WTC11 (cell line): ENCODE measurements around the gene MAML3. TPM values are rescaled to one million over a fixed set of nuclear protein-coding genes. Genes with fewer than 3 reads are reported as not detected.
A peak's percentile ranks its signal among the peaks of the same experiment; 100 is the strongest.

ENCODE experiments used
- ATAC-seq: fragments of 200-7000 bp; cut with Tn5 transposase; 2 replicates; pipeline ENCODE4 v1.10.0; 2021; ENCODE audit warnings: mild to moderate bottlenecking, moderate library complexity
- CTCF ChIA-PET: fragments of 300-600 bp; sonication (Branson Sonifier 250); formaldehyde crosslinking; loops from one replicate; lab custom pipeline; 2021; ENCODE audit warnings: antibody characterized with exemption; lab: Charles Lee
- POLR2A ChIA-PET: fragments of 350-600 bp; sonication (Branson Sonifier 250); formaldehyde crosslinking; loops from one replicate; lab custom pipeline; 2021; ENCODE audit warnings: antibody characterized with exemption; lab: Charles Lee
- DNase-seq: peaks from one replicate; pipeline ENCODE4 v3.0.0; 2021; ENCODE audit warnings: low spot score
- H3K27ac Mint-ChIP-seq: 2 replicates; pipeline ENCODE4 v1.8.0; 2021; ENCODE audit warnings: mixed read lengths
- H3K27me3 Mint-ChIP-seq: 2 replicates; pipeline ENCODE4 v1.8.0; 2021; ENCODE audit warnings: low read depth, mild to moderate bottlenecking, moderate library complexity, mixed read lengths
- H3K36me3 Mint-ChIP-seq: 2 replicates; pipeline ENCODE4 v1.8.0; 2021; ENCODE audit warnings: mixed read lengths
- H3K4me1 Mint-ChIP-seq: 2 replicates; pipeline ENCODE4 v1.8.0; 2022; ENCODE audit warnings: mixed read lengths
- H3K4me3 Mint-ChIP-seq: 2 replicates; pipeline ENCODE4 v1.8.0; 2021; ENCODE audit warnings: mild to moderate bottlenecking, moderate library complexity, mixed read lengths
- H3K9me3 Mint-ChIP-seq: 2 replicates; pipeline ENCODE4 v1.8.0; 2021; ENCODE audit warnings: mixed read lengths
- ELF4 ChIP-seq: sonication (generic); formaldehyde crosslinking; IDR thresholded peaks from 2 replicates; pipeline ENCODE4 v1.8.1; 2022; ENCODE audit warnings: low read depth, mild to moderate bottlenecking, moderate library complexity, missing genetic modification reagents
- ETV6 ChIP-seq: sonication (generic); formaldehyde crosslinking; IDR thresholded peaks from 2 replicates; pipeline ENCODE4 v1.8.1; 2022; ENCODE audit warnings: mild to moderate bottlenecking, missing genetic modification reagents
- FOXK1 ChIP-seq: sonication (generic); formaldehyde crosslinking; IDR thresholded peaks from 2 replicates; pipeline ENCODE4 v1.8.0; 2022; ENCODE audit warnings: mild to moderate bottlenecking, moderate library complexity, missing genetic modification reagents
- KAT7 ChIP-seq: sonication (generic); formaldehyde crosslinking; IDR thresholded peaks from 2 replicates; pipeline ENCODE4 v1.8.1; 2023; ENCODE audit warnings: missing genetic modification reagents, mild to moderate bottlenecking, borderline replicate concordance
- NFYB ChIP-seq: sonication (generic); formaldehyde crosslinking; conservative IDR thresholded peaks from 2 replicates; pipeline ENCODE4 v1.8.0; 2022; ENCODE audit warnings: low read depth, missing genetic modification reagents
- NR1H2 ChIP-seq: sonication (generic); formaldehyde crosslinking; IDR thresholded peaks from 2 replicates; pipeline ENCODE4 v1.9.0; 2021; ENCODE audit warnings: mild to moderate bottlenecking, moderate library complexity, missing genetic modification reagents
- TCF7 ChIP-seq: sonication (generic); formaldehyde crosslinking; IDR thresholded peaks from 2 replicates; pipeline ENCODE4 v1.8.0; 2022; ENCODE audit warnings: mild to moderate bottlenecking, low read depth, missing genetic modification reagents, moderate library complexity
- TEAD1 ChIP-seq: sonication (generic); formaldehyde crosslinking; IDR thresholded peaks from 2 replicates; pipeline ENCODE4 v1.8.0; 2022; ENCODE audit warnings: mild to moderate bottlenecking, missing genetic modification reagents
- ZBTB21 ChIP-seq: sonication (generic); formaldehyde crosslinking; IDR thresholded peaks from 2 replicates; pipeline ENCODE4 v1.8.1; 2023; ENCODE audit warnings: mild to moderate bottlenecking, missing genetic modification reagents, borderline replicate concordance
- ZNF121 ChIP-seq: sonication (generic); formaldehyde crosslinking; IDR thresholded peaks from 2 replicates; pipeline ENCODE4 v1.8.0; 2023; ENCODE audit warnings: missing genetic modification reagents
- ZNF396 ChIP-seq: fragments of 250-450 bp; sonication (Bioruptor Pico); IDR thresholded peaks from 2 replicates; pipeline ENCODE4 v1.8.0; 2021; ENCODE audit warnings: mild to moderate bottlenecking, moderate library complexity, borderline replicate concordance
- ZNF423 ChIP-seq: fragments of 250-450 bp; sonication (Bioruptor Pico); IDR thresholded peaks from 2 replicates; pipeline ENCODE4 v2.1.2; 2022; ENCODE audit warnings: mild to moderate bottlenecking, moderate library complexity
- total RNA-seq: library from RNA; stranded (reverse); gene quantifications from 3 replicates; pipeline ENCODE4 v1.2.3, GENCODE V29; 2021
- TF ChIP-seq, protein P1 (sequence below): sonication (generic); formaldehyde crosslinking; IDR thresholded peaks from 2 replicates; pipeline ENCODE4 v1.8.0; 2023; ENCODE audit warnings: missing genetic modification reagents, mild to moderate bottlenecking, borderline replicate concordance
- TF ChIP-seq, protein P2 (sequence below): sonication (generic); formaldehyde crosslinking; IDR thresholded peaks from 2 replicates; pipeline ENCODE4 v1.8.0; 2022; ENCODE audit warnings: mild to moderate bottlenecking, missing genetic modification reagents
- TF ChIP-seq, protein P3 (sequence below): sonication (generic); formaldehyde crosslinking; IDR thresholded peaks from 2 replicates; pipeline ENCODE4 v1.8.1; 2023; ENCODE audit warnings: mild to moderate bottlenecking, missing genetic modification reagents, borderline replicate concordance
- TF ChIP-seq, protein P4 (sequence below): sonication (generic); formaldehyde crosslinking; IDR thresholded peaks from 2 replicates; pipeline ENCODE4 v1.8.1; 2023; ENCODE audit warnings: mild to moderate bottlenecking, missing genetic modification reagents, moderate library complexity
- TF ChIP-seq, protein P5 (sequence below): sonication (generic); formaldehyde crosslinking; IDR thresholded peaks from 2 replicates; pipeline ENCODE4 v1.8.1; 2023; ENCODE audit warnings: mild to moderate bottlenecking, missing genetic modification reagents, moderate library complexity

MAML3 gene
- total RNA-seq, 1 experiment from 2014 or later, result 7.4 TPM

DNA sequence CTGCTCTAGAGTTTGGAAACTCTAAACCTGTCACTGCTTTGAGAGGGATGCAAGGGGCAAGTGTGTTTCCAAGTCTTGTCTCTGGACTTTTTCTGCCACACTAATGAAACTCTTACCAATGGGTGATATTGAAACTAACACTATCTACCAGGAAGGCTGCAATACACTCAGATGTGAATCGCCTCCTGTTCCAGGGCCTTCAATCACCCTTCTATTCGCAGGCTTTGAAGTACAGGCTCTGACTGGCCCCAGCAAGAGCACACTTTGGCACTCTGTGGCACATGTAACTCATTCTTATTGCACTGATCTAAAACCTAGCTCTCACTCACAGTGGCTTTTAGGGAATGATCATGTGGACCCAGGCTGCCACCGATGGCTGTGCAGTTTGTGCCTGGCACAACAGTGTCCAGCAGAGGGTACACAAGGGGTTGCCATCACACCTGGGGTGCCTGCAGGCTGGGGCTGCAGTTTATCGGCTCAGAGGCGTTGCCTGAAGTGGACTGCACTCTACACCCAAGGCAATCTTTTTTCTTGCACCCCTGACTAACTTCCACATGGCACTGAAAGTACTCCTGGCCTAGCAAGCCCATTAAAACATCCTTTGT, 277.5 kb downstream of the MAML3 start:
- Mint-ChIP-seq H3K27me3 (no peaks in the 10 kb centered on the region), H3K27ac (peak overlapping the region; percentile 14; the same call in 1 of the 2 replicates), H3K4me1 (peaks cover 39% of the 10 kb centered on the region), H3K4me3 (no peak overlapping the region), H3K9me3 (peaks cover 9% of the 10 kb centered on the region), H3K36me3 (peaks cover 15% of the 10 kb centered on the region)
- ATAC-seq (no peak), DNase-seq (no peak)
- TF ChIP-seq TCF7, result no peak
- no peak for TF ChIP-seq TEAD1 (CRISPR knock-in tag)
- no peak for TF ChIP-seq ZNF121 (CRISPR knock-in tag)
- TF ChIP-seq ZNF423 (CRISPR knock-in tag), result no peak
- no peak for TF ChIP-seq NFYB (CRISPR knock-in tag)
- TF ChIP-seq ZNF396 (CRISPR knock-in tag), result no peak
- no peak for TF ChIP-seq ELF4 (CRISPR knock-in tag)
- TF ChIP-seq, protein P1, sequence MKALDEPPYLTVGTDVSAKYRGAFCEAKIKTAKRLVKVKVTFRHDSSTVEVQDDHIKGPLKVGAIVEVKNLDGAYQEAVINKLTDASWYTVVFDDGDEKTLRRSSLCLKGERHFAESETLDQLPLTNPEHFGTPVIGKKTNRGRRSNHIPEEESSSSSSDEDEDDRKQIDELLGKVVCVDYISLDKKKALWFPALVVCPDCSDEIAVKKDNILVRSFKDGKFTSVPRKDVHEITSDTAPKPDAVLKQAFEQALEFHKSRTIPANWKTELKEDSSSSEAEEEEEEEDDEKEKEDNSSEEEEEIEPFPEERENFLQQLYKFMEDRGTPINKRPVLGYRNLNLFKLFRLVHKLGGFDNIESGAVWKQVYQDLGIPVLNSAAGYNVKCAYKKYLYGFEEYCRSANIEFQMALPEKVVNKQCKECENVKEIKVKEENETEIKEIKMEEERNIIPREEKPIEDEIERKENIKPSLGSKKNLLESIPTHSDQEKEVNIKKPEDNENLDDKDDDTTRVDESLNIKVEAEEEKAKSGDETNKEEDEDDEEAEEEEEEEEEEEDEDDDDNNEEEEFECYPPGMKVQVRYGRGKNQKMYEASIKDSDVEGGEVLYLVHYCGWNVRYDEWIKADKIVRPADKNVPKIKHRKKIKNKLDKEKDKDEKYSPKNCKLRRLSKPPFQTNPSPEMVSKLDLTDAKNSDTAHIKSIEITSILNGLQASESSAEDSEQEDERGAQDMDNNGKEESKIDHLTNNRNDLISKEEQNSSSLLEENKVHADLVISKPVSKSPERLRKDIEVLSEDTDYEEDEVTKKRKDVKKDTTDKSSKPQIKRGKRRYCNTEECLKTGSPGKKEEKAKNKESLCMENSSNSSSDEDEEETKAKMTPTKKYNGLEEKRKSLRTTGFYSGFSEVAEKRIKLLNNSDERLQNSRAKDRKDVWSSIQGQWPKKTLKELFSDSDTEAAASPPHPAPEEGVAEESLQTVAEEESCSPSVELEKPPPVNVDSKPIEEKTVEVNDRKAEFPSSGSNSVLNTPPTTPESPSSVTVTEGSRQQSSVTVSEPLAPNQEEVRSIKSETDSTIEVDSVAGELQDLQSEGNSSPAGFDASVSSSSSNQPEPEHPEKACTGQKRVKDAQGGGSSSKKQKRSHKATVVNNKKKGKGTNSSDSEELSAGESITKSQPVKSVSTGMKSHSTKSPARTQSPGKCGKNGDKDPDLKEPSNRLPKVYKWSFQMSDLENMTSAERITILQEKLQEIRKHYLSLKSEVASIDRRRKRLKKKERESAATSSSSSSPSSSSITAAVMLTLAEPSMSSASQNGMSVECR (CRISPR knock-in tag), result no peak
- no peak for TF ChIP-seq KAT7 (CRISPR knock-in tag)
- POLR2A ChIA-PET, result no interaction called here
- CTCF ChIA-PET, result interaction anchor here (1.0 kb wide), 1 partner anchor 23 kb away, joined by 4 read pairs; no protein-coding TSS in a partner anchor

DNA sequence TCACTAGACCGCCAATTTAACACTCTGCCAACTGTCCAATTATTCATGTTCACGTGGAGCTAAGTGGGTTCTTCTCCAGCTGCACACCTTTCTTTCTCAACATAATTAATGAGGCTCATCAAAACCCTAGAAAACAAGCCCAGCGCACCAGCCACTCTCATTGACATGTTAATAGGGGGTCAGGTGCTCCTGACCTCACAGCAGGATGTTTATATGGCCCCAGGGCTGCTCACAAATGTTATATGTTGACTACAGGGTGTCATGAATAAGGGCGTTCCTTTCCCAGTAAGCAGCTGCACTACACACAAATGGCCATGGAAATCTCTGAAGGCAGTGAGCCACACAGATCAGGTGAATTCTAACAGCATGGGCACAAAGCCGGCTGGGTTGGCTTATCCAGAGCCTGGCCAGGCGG, 278.6 kb downstream of the MAML3 start:
- H3K9me3 Mint-ChIP-seq, result peaks cover 9% of the 10 kb centered on the region
- H3K4me1 Mint-ChIP-seq, result peaks cover 39% of the 10 kb centered on the region
- ATAC-seq (peak; percentile 92), DNase-seq (peak; percentile 65)
- TF ChIP-seq, protein P2, sequence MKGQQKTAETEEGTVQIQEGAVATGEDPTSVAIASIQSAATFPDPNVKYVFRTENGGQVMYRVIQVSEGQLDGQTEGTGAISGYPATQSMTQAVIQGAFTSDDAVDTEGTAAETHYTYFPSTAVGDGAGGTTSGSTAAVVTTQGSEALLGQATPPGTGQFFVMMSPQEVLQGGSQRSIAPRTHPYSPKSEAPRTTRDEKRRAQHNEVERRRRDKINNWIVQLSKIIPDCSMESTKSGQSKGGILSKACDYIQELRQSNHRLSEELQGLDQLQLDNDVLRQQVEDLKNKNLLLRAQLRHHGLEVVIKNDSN, result peak; percentile 26; the same call in 1 of the 2 replicates
- TF ChIP-seq, protein P3, sequence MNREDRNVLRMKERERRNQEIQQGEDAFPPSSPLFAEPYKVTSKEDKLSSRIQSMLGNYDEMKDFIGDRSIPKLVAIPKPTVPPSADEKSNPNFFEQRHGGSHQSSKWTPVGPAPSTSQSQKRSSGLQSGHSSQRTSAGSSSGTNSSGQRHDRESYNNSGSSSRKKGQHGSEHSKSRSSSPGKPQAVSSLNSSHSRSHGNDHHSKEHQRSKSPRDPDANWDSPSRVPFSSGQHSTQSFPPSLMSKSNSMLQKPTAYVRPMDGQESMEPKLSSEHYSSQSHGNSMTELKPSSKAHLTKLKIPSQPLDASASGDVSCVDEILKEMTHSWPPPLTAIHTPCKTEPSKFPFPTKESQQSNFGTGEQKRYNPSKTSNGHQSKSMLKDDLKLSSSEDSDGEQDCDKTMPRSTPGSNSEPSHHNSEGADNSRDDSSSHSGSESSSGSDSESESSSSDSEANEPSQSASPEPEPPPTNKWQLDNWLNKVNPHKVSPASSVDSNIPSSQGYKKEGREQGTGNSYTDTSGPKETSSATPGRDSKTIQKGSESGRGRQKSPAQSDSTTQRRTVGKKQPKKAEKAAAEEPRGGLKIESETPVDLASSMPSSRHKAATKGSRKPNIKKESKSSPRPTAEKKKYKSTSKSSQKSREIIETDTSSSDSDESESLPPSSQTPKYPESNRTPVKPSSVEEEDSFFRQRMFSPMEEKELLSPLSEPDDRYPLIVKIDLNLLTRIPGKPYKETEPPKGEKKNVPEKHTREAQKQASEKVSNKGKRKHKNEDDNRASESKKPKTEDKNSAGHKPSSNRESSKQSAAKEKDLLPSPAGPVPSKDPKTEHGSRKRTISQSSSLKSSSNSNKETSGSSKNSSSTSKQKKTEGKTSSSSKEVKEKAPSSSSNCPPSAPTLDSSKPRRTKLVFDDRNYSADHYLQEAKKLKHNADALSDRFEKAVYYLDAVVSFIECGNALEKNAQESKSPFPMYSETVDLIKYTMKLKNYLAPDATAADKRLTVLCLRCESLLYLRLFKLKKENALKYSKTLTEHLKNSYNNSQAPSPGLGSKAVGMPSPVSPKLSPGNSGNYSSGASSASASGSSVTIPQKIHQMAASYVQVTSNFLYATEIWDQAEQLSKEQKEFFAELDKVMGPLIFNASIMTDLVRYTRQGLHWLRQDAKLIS (CRISPR knock-in tag), result 0 out of 2 replicates have a peak, but pooled peaks have one; percentile 27
- TF ChIP-seq FOXK1 (CRISPR knock-in tag) (peak; percentile 61; the same call in 1 of the 2 replicates), ZNF423 (CRISPR knock-in tag) (peak; percentile 4; the same call in 1 of the 2 replicates), ETV6 (no peak), NR1H2 (CRISPR knock-in tag) (no peak), ZBTB21 (peak; percentile 61; the same call in 1 of the 2 replicates)
- TF ChIP-seq, protein P4, sequence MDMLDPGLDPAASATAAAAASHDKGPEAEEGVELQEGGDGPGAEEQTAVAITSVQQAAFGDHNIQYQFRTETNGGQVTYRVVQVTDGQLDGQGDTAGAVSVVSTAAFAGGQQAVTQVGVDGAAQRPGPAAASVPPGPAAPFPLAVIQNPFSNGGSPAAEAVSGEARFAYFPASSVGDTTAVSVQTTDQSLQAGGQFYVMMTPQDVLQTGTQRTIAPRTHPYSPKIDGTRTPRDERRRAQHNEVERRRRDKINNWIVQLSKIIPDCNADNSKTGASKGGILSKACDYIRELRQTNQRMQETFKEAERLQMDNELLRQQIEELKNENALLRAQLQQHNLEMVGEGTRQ, result peak; percentile 68
- TF ChIP-seq, protein P5, sequence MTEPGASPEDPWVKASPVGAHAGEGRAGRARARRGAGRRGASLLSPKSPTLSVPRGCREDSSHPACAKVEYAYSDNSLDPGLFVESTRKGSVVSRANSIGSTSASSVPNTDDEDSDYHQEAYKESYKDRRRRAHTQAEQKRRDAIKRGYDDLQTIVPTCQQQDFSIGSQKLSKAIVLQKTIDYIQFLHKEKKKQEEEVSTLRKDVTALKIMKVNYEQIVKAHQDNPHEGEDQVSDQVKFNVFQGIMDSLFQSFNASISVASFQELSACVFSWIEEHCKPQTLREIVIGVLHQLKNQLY (CRISPR knock-in tag), result no peak
- H3K27ac Mint-ChIP-seq, result peak overlapping the region; percentile 98
- no peaks in the 10 kb centered on the region for H3K27me3 Mint-ChIP-seq
- POLR2A ChIA-PET, result interaction anchor here (0.5 to 0.7 kb wide), 2 partner anchors 163 to 1303 kb away, joined by 3 read pairs; no protein-coding TSS in a partner anchor
- CTCF ChIA-PET, result interaction anchor here (0.8 to 1.4 kb wide), 4 partner anchors 17 to 377 kb away, joined by 3 to 4 read pairs (median 4); no protein-coding TSS in a partner anchor
- H3K4me3 Mint-ChIP-seq, result peak overlapping the region; percentile 18; the same call in 1 of the 2 replicates
- H3K36me3 Mint-ChIP-seq, result peaks cover 15% of the 10 kb centered on the region
